SK-N-SH (cell line): ENCODE results near the gene ZNF286A. TPM values are rescaled to one million over a fixed set of nuclear protein-coding genes. Genes with fewer than 3 reads are reported as not detected.
"Not testable (repeated sequence)": the region's sequence is repeated elsewhere in the genome, so short reads cannot be mapped to it uniquely, and the experiment has no call there.

Experiments
- CTCF ChIA-PET: fragments of 300-600, 350-600 bp; formaldehyde crosslinking; extraction: SDS; loops from one replicate; lab custom pipeline; 2021; lab: Yijun Ruan, JAX
- POLR2A ChIA-PET: fragments of 350-600 bp; sonication (Branson Sonifier 250); formaldehyde crosslinking; extraction: SDS; loops from one replicate; lab custom pipeline; 2020; ENCODE audit warnings: antibody characterized with exemption, inconsistent platforms; lab: Yijun Ruan, JAX
- DNase-seq: peaks from one replicate; pipeline ENCODE4 v3.0.0; 2012
- H2AFZ ChIP-seq: fragments of 200-600 bp; sonication (generic); 2 replicates; pipeline ENCODE4 v1.8.1; 2016; ENCODE audit warnings: antibody characterized with exemption, mild to moderate bottlenecking, low read depth
- H3F3A ChIP-seq: fragments of 200-600 bp; sonication (generic); replicated peaks from 2 replicates; pipeline ENCODE3; 2016; ENCODE audit warnings: antibody characterized with exemption, mild to moderate bottlenecking; ENCODE audit not compliant: insufficient read depth
- H3K27ac ChIP-seq, 2 experiments: fragments of 200-500 bp in 1 of 2; fragments of 200-600 bp in 1 of 2; sonication (Bioruptor generic) in 1 of 2; sonication (generic), shearing (Covaris generic) in 1 of 2; 2 replicates each; pipeline versions ENCODE4 v1.5.1 to v1.6.1; 2014 to 2016; ENCODE audit warnings: low read depth in 2 of 2, inconsistent platforms in 1 of 2, low read length in 1 of 2, mild to moderate bottlenecking in 1 of 2, mixed read lengths in 1 of 2
- H3K27me3 ChIP-seq: fragments of 200-600 bp; sonication (generic), shearing (Covaris generic); 2 replicates; pipeline ENCODE4 v1.6.1; 2016; ENCODE audit warnings: mixed run types; ENCODE audit not compliant: insufficient read depth
- H3K36me3 ChIP-seq, 2 experiments: fragments of 200-500 bp in 1 of 2; fragments of 200-600 bp in 1 of 2; sonication (Bioruptor generic) in 1 of 2; sonication (generic) in 1 of 2; replicated peaks in 1 of 2; 2 replicates each; pipeline versions ENCODE3 to v1.5.1; 2014 to 2016; ENCODE audit warnings: low read length in 1 of 2, mild to moderate bottlenecking in 1 of 2; ENCODE audit not compliant: insufficient read depth in 2 of 2, control insufficient read depth in 1 of 2
- H3K4me1 ChIP-seq, 2 experiments: fragments of 200-500 bp in 1 of 2; fragments of 200-600 bp in 1 of 2; sonication (Bioruptor generic) in 1 of 2; sonication (generic), shearing (Covaris generic) in 1 of 2; 2 replicates each; pipeline versions ENCODE4 v1.5.1 to v1.6.1; 2014 to 2016; ENCODE audit warnings: low read depth in 1 of 2, low read length in 1 of 2, mixed run types in 1 of 2; ENCODE audit not compliant: insufficient read depth in 2 of 2, control insufficient read depth in 1 of 2
- H3K4me2 ChIP-seq: fragments of 200-600 bp; sonication (generic), shearing (Covaris generic); 2 replicates; pipeline ENCODE4 v1.6.1; 2017; ENCODE audit warnings: mixed run types
- H3K4me3 ChIP-seq, 2 experiments: fragments of 200-500 bp in 1 of 2; fragments of 200-600 bp in 1 of 2; sonication (Bioruptor generic) in 1 of 2; sonication (generic), shearing (Covaris generic) in 1 of 2; 2 replicates each; pipeline versions ENCODE4 v1.5.1 to v1.8.1; 2014 to 2016; ENCODE audit warnings: low read depth in 2 of 2, inconsistent platforms in 1 of 2, low read length in 1 of 2, mild to moderate bottlenecking in 1 of 2, mixed read lengths in 1 of 2, moderate library complexity in 1 of 2
- H3K79me2 ChIP-seq: fragments of 200-600 bp; sonication (generic); 2 replicates; pipeline ENCODE4 v1.8.1; 2017; ENCODE audit warnings: mild to moderate bottlenecking; ENCODE audit not compliant: insufficient read depth
- H3K9ac ChIP-seq: fragments of 200-600 bp; sonication (generic); 2 replicates; pipeline ENCODE4 v1.6.1; 2017; ENCODE audit warnings: mixed run types
- H3K9me2 ChIP-seq: fragments of 200-600 bp; sonication (generic); 2 replicates; pipeline ENCODE4 v1.6.1; 2017; ENCODE audit warnings: mixed run types
- H3K9me3 ChIP-seq: fragments of 200-600 bp; sonication (generic); 2 replicates; pipeline ENCODE4 v1.6.1; 2017; ENCODE audit warnings: mixed run types, mild to moderate bottlenecking, moderate library complexity
- H4K20me1 ChIP-seq: fragments of 200-600 bp; sonication (generic); 2 replicates; pipeline ENCODE4 v1.6.1; 2017; ENCODE audit warnings: mild to moderate bottlenecking, mixed run types; ENCODE audit not compliant: insufficient read depth
- WGBS: methylation state at CpG from one replicate; pipeline ENCODE4 v1.1.6; 2017; ENCODE audit warnings: low lambda C conversion rate; 5-methylcytosine and 5-hydroxymethylcytosine counted together
- polyA plus RNA-seq, 3 experiments: library from polyadenylated mRNA; depleted of rRNA; stranded (reverse); fragments of >200 nt; gene quantifications; 2 replicates each; pipeline ENCODE4 v1.2.3, GENCODE V29; 2012

ZNF286A gene
- polyA plus RNA-seq, 1 of the 3 experiments (the other 2 are of a cell fraction): 16.5 TPM

- H3K79me2 ChIP-seq, H4K20me1 ChIP-seq, H3K4me2 ChIP-seq, H3K4me3 ChIP-seq, CTCF ChIA-PET, H3K9ac ChIP-seq, DNase-seq, H3K27ac ChIP-seq, H3K9me2 ChIP-seq, H2AFZ ChIP-seq, H3K27me3 ChIP-seq, H3K4me1 ChIP-seq, H3F3A ChIP-seq, POLR2A ChIA-PET: not testable (repeated sequence)
- 94% methylated on average over 11 of the region's 11 CpGs for WGBS
- Histone ChIP-seq H3K36me3 (peaks cover 5 to 50% of the 10 kb centered on the region in 2 experiments), H3K9me3 (peaks cover 24% of the 10 kb centered on the region; the same call in 1 of the 2 replicates)
Observed at GRCh38 chr17:15716601-15717563, 17.3 kb downstream of the ZNF286A start.

- H3K4me2 ChIP-seq, POLR2A ChIA-PET, DNase-seq, H2AFZ ChIP-seq, H3K4me3 ChIP-seq, H3K27ac ChIP-seq, H3K9me2 ChIP-seq, H3K9me3 ChIP-seq, CTCF ChIA-PET, H3K4me1 ChIP-seq, H3K79me2 ChIP-seq, H3K9ac ChIP-seq, H3F3A ChIP-seq, H3K36me3 ChIP-seq, H3K27me3 ChIP-seq, H4K20me1 ChIP-seq: not testable (repeated sequence)
- 96% methylated on average over 4 of the region's 14 CpGs for WGBS
Observed at GRCh38 chr17:15730535-15730934, 31.0 kb downstream of the ZNF286A start.

GRCh38 chr17:15731900-15732299 lies 32.3 kb downstream of the ZNF286A start, which contains the start of gene TBC1D26:
TBC1D26 (plus strand) TSS chr17:15732283; CDS start chr17:15735349, 3,066 bp downstream.
- POLR2A ChIA-PET, H3K9me3 ChIP-seq, H3F3A ChIP-seq, CTCF ChIA-PET, DNase-seq, H3K27me3 ChIP-seq, H3K4me2 ChIP-seq, H3K79me2 ChIP-seq, H3K27ac ChIP-seq, H3K9me2 ChIP-seq, H3K36me3 ChIP-seq, H2AFZ ChIP-seq, H3K4me3 ChIP-seq, H3K4me1 ChIP-seq, H4K20me1 ChIP-seq, H3K9ac ChIP-seq: not testable (repeated sequence)
- WGBS: 72% methylated on average over 2 of the region's 10 CpGs

- H3K27ac ChIP-seq, H3K4me2 ChIP-seq, CTCF ChIA-PET, H3K79me2 ChIP-seq, H3K36me3 ChIP-seq, H2AFZ ChIP-seq, H3K9ac ChIP-seq, H3K27me3 ChIP-seq, DNase-seq, H4K20me1 ChIP-seq, H3K4me3 ChIP-seq, POLR2A ChIA-PET, H3K9me2 ChIP-seq, H3K9me3 ChIP-seq, H3K4me1 ChIP-seq, H3F3A ChIP-seq: not testable (repeated sequence)
- WGBS: 60% methylated on average over 5 of the region's 10 CpGs
Observed at GRCh38 chr17:15733174-15733789, 33.7 kb downstream of the ZNF286A start.

GRCh38 chr17:15736578-15736977 lies 37.0 kb downstream of the ZNF286A start:
- H3K9me2 ChIP-seq, H3F3A ChIP-seq, H3K9ac ChIP-seq, H3K79me2 ChIP-seq, POLR2A ChIA-PET, H4K20me1 ChIP-seq, H3K27ac ChIP-seq, H3K4me1 ChIP-seq, H3K27me3 ChIP-seq, H3K4me3 ChIP-seq, H3K9me3 ChIP-seq, CTCF ChIA-PET, H2AFZ ChIP-seq, H3K4me2 ChIP-seq, H3K36me3 ChIP-seq, DNase-seq: not testable (repeated sequence)
- 66% methylated on average over 5 of the region's 5 CpGs for WGBS
